GM18505 (cell line): ENCODE results near the gene ERFE.

Experiments
- ATAC-seq: cut with Tn5 transposase; IDR thresholded peaks from one replicate; pipeline ENCODE4 v1.9.1; 2021; ENCODE audit not compliant: unreplicated experiment
- POLR2A ChIP-seq: IDR thresholded peaks from 4 replicates; pipeline ENCODE4 v1.6.1; 2011; ENCODE audit warnings: borderline replicate concordance; ENCODE audit not compliant: insufficient read depth, insufficient read length; ENCODE audit errors: extremely low read depth

ERFE gene

DNA sequence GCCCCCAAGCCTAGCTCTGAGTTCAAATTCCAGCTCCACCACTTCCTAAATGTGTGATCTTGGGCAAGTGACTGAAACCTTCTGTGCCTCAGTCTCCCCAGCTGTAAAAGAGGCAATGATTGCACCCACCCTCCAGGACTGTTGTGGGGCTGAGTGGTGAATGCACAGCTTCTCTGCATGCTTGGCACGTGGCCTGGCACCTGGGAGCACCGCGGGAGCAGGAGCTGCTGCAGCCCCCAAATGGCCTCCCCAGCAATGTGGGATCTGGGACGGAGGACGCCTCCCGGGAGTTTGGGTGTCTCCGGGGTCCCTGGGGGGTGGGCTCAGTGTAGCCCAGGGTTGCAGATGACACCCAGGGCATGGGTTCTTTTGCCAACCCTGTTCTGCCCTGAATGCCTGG is 18.7 kb upstream of the ERFE start:
- no peak for ATAC-seq
- no peak for TF ChIP-seq POLR2A

DNA sequence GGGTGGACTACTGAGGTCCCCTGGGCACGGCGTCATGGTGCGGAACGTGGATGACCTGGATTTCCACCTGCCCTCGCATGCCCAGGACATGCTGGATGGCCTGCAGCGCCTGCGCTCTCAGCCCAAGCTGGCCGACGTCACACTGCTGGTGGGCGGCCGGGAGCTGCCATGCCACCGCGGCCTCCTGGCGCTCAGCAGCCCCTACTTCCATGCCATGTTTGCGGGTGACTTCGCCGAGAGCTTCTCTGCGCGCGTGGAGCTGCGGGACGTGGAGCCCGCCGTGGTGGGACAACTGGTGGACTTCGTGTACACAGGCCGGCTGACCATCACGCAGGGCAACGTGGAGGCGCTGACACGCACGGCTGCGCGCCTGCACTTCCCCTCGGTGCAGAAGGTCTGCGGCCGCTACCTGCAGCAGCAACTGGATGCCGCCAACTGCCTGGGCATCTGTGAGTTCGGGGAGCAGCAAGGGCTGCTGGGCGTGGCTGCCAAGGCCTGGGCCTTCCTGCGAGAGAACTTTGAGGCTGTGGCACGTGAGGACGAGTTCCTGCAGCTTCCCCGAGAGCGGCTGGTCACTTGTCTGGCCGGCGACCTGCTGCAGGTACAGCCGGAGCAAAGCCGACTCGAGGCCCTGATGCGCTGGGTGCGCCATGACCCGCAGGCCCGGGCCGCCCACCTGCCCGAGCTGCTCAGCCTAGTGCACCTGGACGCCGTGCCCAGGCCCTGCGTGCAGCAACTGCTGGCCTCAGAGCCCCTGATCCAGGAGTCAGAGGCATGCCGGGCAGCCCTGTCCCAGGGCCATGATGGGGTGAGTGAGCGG is 17.8 kb upstream of the ERFE start:
- no peak for TF ChIP-seq POLR2A
- ATAC-seq: no peak

DNA sequence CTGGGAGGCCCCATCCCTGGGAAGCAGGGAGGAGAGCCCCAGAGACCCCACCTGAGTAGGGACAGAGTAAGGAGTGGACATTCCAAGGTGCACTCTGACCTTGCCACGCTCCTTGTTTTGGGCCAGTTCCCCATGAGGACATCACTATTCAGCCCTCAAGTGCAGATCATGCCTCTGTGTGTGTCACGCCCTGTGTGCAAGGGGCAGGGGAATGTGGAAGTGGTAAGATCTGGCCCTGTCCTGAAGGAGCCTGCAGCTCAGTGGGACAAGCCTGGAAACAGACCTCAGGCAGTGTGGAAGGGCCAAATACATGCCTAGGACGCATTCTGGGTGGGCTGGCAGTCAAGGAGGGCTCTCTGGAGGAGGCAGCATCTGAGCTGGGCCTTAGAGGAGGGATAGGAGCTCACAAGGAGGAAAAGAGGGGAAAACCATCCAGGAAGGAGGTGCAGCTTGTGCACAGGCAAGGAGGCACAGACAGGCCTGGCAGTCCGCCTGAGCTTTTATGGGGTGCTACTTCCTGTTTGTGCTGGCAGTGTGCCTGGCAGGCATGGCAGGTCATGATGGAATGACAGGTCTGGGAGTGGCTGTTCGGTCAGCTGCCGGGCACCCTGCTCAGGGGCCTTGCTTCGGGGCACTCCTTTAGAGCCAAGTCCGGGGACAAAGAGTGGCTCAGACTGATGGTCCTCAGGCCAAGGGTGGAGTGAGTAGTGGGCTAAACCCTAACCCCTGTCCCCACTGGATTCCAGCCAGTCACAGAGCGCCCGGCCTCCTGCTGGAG is 17.0 kb upstream of the ERFE start:
- no peak for TF ChIP-seq POLR2A

GRCh38 chr2:238142382-238143205 is 16.2 kb upstream of the ERFE start:
- no peak for ATAC-seq
- no peak for TF ChIP-seq POLR2A

More for the DNA sequence above, 17.0 kb upstream of the ERFE start:
- no peak for ATAC-seq

DNA sequence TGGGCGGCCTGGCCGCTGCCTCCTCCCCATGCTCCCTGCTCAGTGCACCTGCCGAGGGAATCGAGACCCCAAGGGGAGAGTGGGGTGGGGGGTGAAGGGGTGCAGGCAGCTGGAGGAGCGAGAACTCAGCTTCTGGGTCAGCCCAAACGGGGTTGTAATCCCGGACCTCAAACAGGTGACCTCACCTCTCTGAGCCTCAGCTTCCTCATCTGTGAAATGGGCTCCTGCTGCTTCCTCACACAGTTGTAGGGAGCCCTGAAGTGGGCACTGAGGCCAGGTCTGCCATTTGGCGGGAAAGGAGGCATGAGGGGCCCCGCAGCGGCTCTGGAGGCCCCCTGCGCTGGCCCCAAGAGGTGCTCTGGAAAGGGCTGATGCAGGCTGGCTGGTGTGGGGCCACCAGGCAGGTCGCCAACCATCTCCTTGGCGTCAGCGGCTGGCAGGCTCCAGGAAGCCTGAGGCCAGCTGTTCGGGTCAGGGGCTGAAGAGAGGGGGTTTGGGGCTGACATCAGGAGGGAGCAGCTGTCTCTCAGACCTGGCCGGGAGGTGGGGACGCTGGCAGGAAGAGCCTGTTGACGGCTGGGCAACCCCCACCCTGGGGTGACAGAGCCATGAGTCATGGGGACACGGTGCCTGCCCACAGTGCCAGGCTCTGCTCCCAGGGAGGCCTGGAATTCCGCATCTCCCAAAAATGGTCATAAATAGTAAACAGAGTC is 15.4 kb upstream of the ERFE start:
- TF ChIP-seq POLR2A: no peak
- no peak for ATAC-seq

DNA sequence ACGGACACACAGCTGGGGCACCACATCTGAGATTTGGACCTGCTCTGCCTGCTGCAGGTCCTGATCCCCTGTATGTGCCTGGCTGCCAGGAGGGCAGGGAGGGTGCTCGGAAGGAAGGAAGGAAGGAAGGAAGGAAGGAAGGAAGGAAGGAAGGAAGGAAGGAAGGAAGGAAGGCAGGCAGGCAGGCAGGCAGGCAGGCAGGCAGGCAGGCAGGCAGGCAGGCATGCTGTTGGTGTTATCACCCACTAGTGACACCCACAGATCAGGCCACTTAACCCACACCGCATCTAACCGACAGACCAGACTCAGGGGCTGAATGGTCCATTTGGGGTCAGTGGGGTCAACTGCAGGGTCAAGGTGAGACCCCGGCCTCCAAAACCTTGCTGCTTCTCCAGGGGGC is 14.5 kb upstream of the ERFE start:
- TF ChIP-seq POLR2A: no peak
- ATAC-seq: no peak

DNA sequence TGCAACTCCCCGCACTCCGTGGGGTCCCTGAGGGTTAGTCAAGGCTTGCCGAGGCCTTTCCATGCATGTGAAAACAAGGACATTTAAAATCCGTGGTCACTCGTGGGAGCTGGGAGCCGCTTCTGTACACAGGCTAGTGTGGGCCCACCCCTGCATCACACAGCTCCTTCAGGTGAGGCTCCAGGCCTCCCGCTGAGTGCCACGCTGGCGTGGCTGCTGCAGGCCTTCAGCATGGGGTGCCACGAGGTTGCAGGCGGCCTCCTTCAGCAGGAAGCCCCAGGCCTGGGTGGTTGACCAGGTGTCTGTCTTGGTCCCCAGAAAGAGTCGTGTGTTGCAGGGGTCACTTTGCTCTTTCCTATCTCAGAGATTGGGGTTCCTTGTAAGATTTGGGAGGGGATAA is 13.7 kb upstream of the ERFE start:
- TF ChIP-seq POLR2A: no peak
- no peak for ATAC-seq

GRCh38 chr2:238145851-238146250 is 12.9 kb upstream of the ERFE start:
- ATAC-seq: no peak
- no peak for TF ChIP-seq POLR2A

GRCh38 chr2:238146884-238147544 is 11.8 kb upstream of the ERFE start:
- no peak for TF ChIP-seq POLR2A
- ATAC-seq: no peak

- ATAC-seq: no peak
- TF ChIP-seq POLR2A: no peak
Measured at GRCh38 chr2:238148981-238149380, 9.8 kb upstream of the ERFE start.

- no peak for ATAC-seq
- no peak for TF ChIP-seq POLR2A
Measured at GRCh38 chr2:238149841-238150572, 8.8 kb upstream of the ERFE start.

DNA sequence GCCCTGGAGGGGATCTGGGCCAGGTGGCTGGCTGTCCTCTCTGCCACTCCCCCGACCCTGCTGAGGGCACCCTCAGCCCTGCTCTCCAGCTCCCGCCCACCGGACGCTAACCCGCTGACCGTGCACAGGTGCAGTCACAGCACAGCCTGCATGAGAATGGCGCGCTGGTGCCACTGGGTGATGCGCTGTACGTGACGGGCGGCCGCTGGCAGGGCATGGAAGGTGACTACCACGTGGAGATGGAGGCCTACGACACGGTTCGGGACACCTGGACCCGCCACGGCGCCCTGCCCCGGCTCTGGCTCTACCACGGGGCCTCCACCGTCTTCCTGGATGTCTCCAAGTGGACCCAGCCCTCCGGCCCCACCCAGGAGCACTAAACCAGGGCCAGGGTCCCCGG is 8.1 kb upstream of the ERFE start:
- no peak for ATAC-seq
- TF ChIP-seq POLR2A: no peak

DNA sequence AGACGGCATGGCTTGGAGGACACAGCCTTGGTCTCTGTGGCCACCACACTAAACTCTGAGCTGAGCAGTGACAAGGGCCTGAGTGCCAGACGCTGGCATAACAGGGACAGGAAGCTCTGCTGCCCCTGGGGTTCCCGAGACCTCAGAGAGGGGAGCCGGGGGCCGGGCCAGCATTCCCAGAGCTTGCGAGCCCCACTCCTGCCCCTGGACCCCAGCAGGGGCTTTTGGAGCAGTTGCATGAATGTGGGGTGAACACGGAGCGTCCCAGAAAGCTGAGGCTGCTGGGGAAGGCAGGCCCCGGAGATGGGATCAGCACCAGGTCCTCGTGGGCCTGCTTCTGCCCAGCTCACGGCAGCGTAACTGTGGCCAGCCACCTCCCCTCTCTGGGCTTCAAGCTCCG is 7.6 kb upstream of the ERFE start:
- ATAC-seq: no peak
- TF ChIP-seq POLR2A: no peak
